Activated CD4-positive, alpha-beta memory T cell treated with anti-CD3 and anti-CD28 coated beads for 36 hours (primary cell): ENCODE data around the gene DCAF17. TPM values are rescaled to one million over a fixed set of nuclear protein-coding genes. Genes with fewer than 3 reads are reported as not detected.
A peak's percentile ranks its signal among the peaks of the same experiment; 100 is the strongest.
"Not testable (repeated sequence)": the region's sequence is repeated elsewhere in the genome, so short reads cannot be mapped to it uniquely, and the experiment has no call there.

Experiments used
- CTCF ChIA-PET: fragments of 350-600 bp; sonication (Branson Sonifier 250); formaldehyde crosslinking; loops from one replicate; lab custom pipeline; 2021; ENCODE audit warnings: antibody characterized with exemption, inconsistent platforms; lab: Charles Lee
- POLR2A ChIA-PET: fragments of 350-600 bp; sonication (Branson Sonifier 250); formaldehyde crosslinking; loops from one replicate; lab custom pipeline; 2021; ENCODE audit warnings: antibody characterized with exemption; lab: Charles Lee
- DNase-seq: peaks from one replicate; pipeline ENCODE4 v3.0.0-alpha.2; 2020
- H3K27ac Mint-ChIP-seq: one replicate; pipeline ENCODE4 v1.8.0; 2021; ENCODE audit warnings: mixed read lengths
- H3K27me3 Mint-ChIP-seq: one replicate; pipeline ENCODE4 v1.8.0; 2021; ENCODE audit warnings: mixed read lengths
- H3K36me3 Mint-ChIP-seq: one replicate; pipeline ENCODE4 v1.8.0; 2021; ENCODE audit warnings: mixed read lengths
- H3K4me1 Mint-ChIP-seq: one replicate; pipeline ENCODE4 v1.8.0; 2021; ENCODE audit warnings: low read depth, mixed read lengths
- H3K4me3 Mint-ChIP-seq: one replicate; pipeline ENCODE4 v1.8.0; 2021; ENCODE audit warnings: mild to moderate bottlenecking, mixed read lengths
- H3K9me3 Mint-ChIP-seq: one replicate; pipeline ENCODE4 v1.8.0; 2021; ENCODE audit warnings: mixed read lengths
- intact Hi-C: fragments of 100-400 bp; cut with micrococcal nuclease; formaldehyde crosslinking; loops from one replicate; pipeline ENCODE4 v1.15.1; 2023
- total RNA-seq, 2 experiments: library from RNA; stranded (reverse); gene quantifications; one replicate each; pipeline ENCODE4 v1.2.3, GENCODE V29; 2021

Gene DCAF17
- total RNA-seq, 2 experiments from 2014 or later = 14.1 to 14.7 TPM

- POLR2A ChIA-PET = no interaction called here
- intact Hi-C loops = no loop called here
- DNase-seq = no peak
- Mint-ChIP-seq H3K4me1 (peaks cover 6% of the 10 kb centered on the region), H3K9me3 (peaks cover 10% of the 10 kb centered on the region), H3K27me3 (no peaks in the 10 kb centered on the region), H3K27ac (no peak overlapping the region), H3K36me3 (peaks cover 36% of the 10 kb centered on the region), H3K4me3 (no peak overlapping the region)
- CTCF ChIA-PET = no interaction called here
Observed at GRCh38 chr2:171487803-171488259, 53.8 kb downstream of the DCAF17 start.

GRCh38 chr2:171490577-171490976, 56.6 kb downstream of the DCAF17 start:
- intact Hi-C loops = no loop called here
- Mint-ChIP-seq H3K4me3 (no peak overlapping the region), H3K27ac (no peak overlapping the region), H3K4me1 (no peaks in the 10 kb centered on the region), H3K36me3 (peaks cover 26% of the 10 kb centered on the region), H3K9me3 (peaks cover 10% of the 10 kb centered on the region), H3K27me3 (no peaks in the 10 kb centered on the region)
- no peak for DNase-seq
- ChIA-PET CTCF (interaction anchor here (0.7 to 1.2 kb wide), 2 partner anchors 15 to 518 kb away, joined by 3 read pairs; no protein-coding TSS in a partner anchor), POLR2A (no interaction called here)

GRCh38 chr2:171491292-171491691, 57.3 kb downstream of the DCAF17 start:
- ChIA-PET POLR2A (no interaction called here), CTCF (interaction anchor here (0.7 to 1.2 kb wide), 2 partner anchors 16 to 518 kb away, joined by 3 read pairs; no protein-coding TSS in a partner anchor)
- Mint-ChIP-seq H3K27me3 (no peaks in the 10 kb centered on the region), H3K4me3 (no peak overlapping the region), H3K9me3 (peaks cover 11% of the 10 kb centered on the region), H3K36me3 (peaks cover 25% of the 10 kb centered on the region), H3K27ac (no peak overlapping the region), H3K4me1 (no peaks in the 10 kb centered on the region)
- DNase-seq = no peak
- intact Hi-C loops = no loop called here

DNA sequence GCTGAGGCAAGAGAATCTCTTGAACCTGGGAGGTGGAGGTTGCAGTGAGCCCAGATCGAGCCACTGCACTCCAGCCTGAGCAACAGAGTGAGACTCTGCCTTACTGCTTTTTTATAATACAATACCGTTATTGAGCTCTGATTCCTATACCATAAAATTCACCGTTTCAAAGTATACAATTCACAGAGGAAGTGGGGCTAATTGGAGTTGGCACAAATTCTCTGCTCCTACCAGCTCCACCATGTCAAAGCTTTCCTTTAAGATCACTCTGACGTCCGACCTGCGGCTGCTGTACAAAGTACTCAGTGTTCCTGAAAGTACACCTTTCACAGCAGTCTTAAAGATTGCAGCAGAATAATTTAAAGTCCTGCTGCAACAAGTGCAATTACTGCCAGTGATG, 58.6 kb downstream of the DCAF17 start:
- no peak for DNase-seq
- Mint-ChIP-seq H3K27ac (no peak overlapping the region), H3K4me3 (no peak overlapping the region), H3K9me3 (peaks cover 17% of the 10 kb centered on the region), H3K4me1 (no peaks in the 10 kb centered on the region), H3K36me3 (peaks cover 22% of the 10 kb centered on the region), H3K27me3 (no peaks in the 10 kb centered on the region)
- ChIA-PET CTCF (no interaction called here), POLR2A (no interaction called here)
- intact Hi-C loops = no loop called here

DNA sequence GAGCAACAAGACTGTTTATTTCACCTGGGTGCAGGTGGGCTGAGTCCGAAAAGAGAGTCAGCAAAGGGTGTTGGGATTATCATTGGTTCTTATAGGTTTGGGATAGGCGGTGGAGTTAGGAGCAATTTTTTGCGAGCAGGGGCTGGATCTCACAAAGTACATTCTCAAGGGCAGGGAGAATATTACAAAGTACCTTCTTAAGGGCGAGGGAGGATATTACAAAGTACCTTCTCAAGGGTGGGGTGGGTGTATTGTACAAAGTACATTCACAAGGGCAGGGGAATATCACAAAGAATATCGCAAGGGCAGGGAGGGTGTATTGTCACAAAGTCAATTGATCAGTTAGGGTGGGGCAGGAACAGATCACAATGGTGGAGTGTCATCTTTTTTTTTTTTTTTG, 63.6 kb downstream of the DCAF17 start:
- H3K36me3 Mint-ChIP-seq, H3K9me3 Mint-ChIP-seq, H3K4me3 Mint-ChIP-seq, H3K27me3 Mint-ChIP-seq, CTCF ChIA-PET, intact Hi-C loops, DNase-seq, H3K4me1 Mint-ChIP-seq, H3K27ac Mint-ChIP-seq, POLR2A ChIA-PET: not testable (repeated sequence)

- POLR2A ChIA-PET = interaction anchor here (0.6 kb wide), 1 partner anchor 142 kb away, joined by 3 read pairs; no protein-coding TSS in a partner anchor
- DNase-seq = no peak
- Mint-ChIP-seq H3K27me3 (no peaks in the 10 kb centered on the region), H3K4me1 (peaks cover 5% of the 10 kb centered on the region), H3K9me3 (no peaks in the 10 kb centered on the region), H3K27ac (no peak overlapping the region), H3K36me3 (no peaks in the 10 kb centered on the region), H3K4me3 (no peak overlapping the region)
- CTCF ChIA-PET = interaction anchor here (0.9 kb wide), 1 partner anchor 24 kb away, joined by 3 read pairs; no protein-coding TSS in a partner anchor
- intact Hi-C loops = no loop called here
Observed at GRCh38 chr2:171505374-171505773, 71.3 kb downstream of the DCAF17 start.

DNA sequence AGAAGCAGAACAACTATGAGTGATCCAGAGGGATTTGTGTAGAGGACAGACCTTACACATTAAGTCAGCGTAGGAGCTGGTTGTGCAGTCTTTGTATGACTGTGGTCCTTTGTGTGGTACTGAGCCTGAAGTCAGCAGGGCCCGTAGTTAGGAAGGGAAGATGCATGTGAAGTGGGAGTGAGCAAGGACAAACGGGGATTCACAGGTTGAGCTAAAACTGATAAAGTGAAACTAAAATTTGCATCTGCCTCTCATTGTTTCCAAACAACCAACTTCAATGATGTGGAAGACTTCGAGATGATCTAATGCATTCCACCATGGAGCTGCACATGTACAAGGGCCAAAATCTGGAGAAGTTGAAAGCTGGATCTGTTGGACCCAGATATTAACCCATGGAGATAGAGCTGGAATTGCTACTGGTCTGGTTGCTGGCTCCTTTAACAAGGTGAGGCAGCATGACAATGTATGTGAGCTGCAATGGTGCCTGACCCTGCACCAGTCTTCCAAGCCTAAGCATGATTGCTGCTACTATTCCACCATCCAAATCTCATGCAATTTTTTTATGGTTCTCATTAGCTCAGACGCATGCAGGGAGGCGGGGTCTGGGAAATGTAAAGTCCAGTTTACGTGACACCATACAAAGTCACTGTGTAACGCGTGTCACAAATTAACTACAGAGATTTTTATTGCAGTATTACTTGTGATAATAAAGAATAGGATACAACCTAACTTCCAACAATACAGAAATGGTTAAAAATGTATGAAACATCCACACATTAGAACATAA, 76.1 kb downstream of the DCAF17 start:
- peaks cover 10% of the 10 kb centered on the region for H3K4me1 Mint-ChIP-seq
- no peaks in the 10 kb centered on the region for H3K36me3 Mint-ChIP-seq
- POLR2A ChIA-PET = no interaction called here
- intact Hi-C loops = no loop called here
- peak; percentile 46 for DNase-seq
- H3K27me3 Mint-ChIP-seq = no peaks in the 10 kb centered on the region
- H3K4me3 Mint-ChIP-seq = no peak overlapping the region
- no peaks in the 10 kb centered on the region for H3K9me3 Mint-ChIP-seq
- no peak overlapping the region for H3K27ac Mint-ChIP-seq
- CTCF ChIA-PET = interaction anchor here (1.3 to 1.4 kb wide), 2 partner anchors 20 to 581 kb away, joined by 4 to 5 read pairs; partner anchors contain the start of gene GORASP2

- Mint-ChIP-seq H3K36me3 (no peaks in the 10 kb centered on the region), H3K27ac (no peak overlapping the region), H3K27me3 (peaks cover 2% of the 10 kb centered on the region), H3K9me3 (no peaks in the 10 kb centered on the region), H3K4me3 (no peak overlapping the region), H3K4me1 (peaks cover 10% of the 10 kb centered on the region)
- intact Hi-C loops = no loop called here
- CTCF ChIA-PET = no interaction called here
- no peak for DNase-seq
- POLR2A ChIA-PET = no interaction called here
Observed at GRCh38 chr2:171512014-171512413, 78.0 kb downstream of the DCAF17 start.

- DNase-seq = no peak
- POLR2A ChIA-PET = no interaction called here
- Mint-ChIP-seq H3K4me3 (no peak overlapping the region), H3K9me3 (no peaks in the 10 kb centered on the region), H3K36me3 (no peaks in the 10 kb centered on the region), H3K27me3 (peaks cover 2% of the 10 kb centered on the region), H3K27ac (no peak overlapping the region), H3K4me1 (peaks cover 10% of the 10 kb centered on the region)
- intact Hi-C loops = no loop called here
- CTCF ChIA-PET = no interaction called here
Observed at GRCh38 chr2:171512683-171513195, 78.7 kb downstream of the DCAF17 start.

DNA sequence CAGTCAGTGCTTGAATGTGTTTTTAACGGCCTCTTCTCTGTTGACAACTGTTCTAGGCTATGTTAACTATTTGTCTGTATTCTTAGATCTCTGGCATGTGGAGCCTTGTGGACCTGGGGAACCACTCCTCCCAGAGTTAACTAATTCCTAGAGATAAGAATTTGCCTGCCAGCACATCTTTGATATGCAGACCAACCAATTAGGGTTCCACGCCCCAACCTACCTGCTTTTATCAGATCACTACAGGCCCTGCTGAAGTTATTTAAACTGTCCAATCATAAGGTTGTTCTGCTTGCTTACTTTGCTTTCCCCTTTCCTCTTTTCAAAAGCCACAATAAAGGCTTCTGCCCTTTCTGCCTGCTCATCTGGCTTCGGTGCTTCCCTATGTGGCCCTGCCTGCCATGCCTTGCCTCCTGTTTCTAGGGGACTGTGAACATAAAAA, 79.7 kb downstream of the DCAF17 start:
- CTCF ChIA-PET = no interaction called here
- DNase-seq = no peak
- Mint-ChIP-seq H3K36me3 (no peaks in the 10 kb centered on the region), H3K27ac (no peak overlapping the region), H3K4me1 (peaks cover 10% of the 10 kb centered on the region), H3K27me3 (peaks cover 2% of the 10 kb centered on the region), H3K9me3 (no peaks in the 10 kb centered on the region), H3K4me3 (no peak overlapping the region)
- POLR2A ChIA-PET = no interaction called here
- intact Hi-C loops = no loop called here

DNA sequence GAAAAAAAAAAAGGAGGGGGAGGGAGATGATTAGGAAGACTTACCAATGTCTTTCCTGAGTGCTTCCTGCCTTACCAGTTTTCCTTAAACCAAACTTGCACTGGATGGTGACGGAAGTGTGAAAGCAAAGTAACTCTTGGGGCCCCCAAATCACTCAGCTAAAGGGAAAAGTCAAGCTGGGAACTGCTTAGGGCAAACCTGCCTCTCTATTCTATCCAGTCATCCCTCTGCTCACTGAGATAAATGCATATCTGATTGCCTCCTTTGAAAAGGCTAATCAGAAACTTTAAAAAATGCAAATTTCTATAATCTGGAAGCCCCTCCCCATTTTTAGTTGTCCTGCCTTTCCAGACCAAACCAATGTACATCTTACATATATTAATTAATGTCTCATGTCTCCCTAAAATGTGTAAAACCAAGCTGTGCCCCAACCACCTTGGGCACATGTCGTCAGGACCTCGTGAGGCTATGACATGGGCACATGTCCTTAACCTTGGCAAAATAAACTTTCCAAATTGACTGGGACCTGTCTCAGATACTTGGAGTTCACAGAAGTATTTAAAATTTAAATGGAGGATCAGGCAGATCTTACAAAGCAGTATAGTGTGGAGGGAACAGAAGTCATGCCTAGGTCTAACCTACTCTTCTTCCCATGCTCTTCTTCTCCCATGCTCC, 81.0 kb downstream of the DCAF17 start:
- ChIA-PET CTCF (interaction anchor here (0.6 kb wide), 1 partner anchor 832 kb away, joined by 3 read pairs; no protein-coding TSS in a partner anchor), POLR2A (no interaction called here)
- Mint-ChIP-seq H3K4me1 (peaks cover 6% of the 10 kb centered on the region), H3K36me3 (no peaks in the 10 kb centered on the region), H3K27ac (no peak overlapping the region), H3K9me3 (no peaks in the 10 kb centered on the region), H3K27me3 (peaks cover 8% of the 10 kb centered on the region), H3K4me3 (no peak overlapping the region)
- DNase-seq = no peak
- intact Hi-C loops = no loop called here

DNA sequence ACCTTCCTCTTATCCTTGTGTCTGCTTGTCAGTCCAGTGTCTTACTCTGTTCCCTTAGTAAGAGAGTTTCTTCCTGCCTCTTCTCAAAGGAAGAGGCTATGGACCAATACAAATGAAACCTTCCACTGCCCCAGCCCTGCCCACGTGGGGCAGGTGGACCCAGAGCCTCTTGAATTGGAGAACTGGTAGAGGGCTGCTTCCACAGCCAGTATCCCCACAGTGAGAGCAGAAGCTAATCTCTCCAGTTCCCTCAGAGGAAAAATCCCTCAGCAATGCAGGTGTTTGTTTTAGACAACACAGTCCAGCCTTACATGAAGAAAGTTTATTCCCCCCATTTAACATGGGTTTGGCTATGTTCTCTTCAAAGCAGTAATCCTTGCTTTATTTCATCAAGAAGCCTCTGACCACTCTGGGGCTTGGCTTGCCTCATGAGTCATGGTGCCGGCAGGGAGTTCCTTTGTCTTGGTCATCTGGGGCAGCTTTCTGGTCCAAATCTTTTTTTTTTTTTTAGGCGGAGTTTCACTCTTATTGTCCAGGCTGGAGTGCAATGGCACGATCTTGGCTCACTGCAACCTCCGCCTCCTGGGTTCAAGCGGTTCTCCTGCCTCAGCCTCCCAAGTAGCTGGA, 81.8 kb downstream of the DCAF17 start:
- H3K27ac Mint-ChIP-seq = no peak overlapping the region
- no peak for DNase-seq
- no peak overlapping the region for H3K4me3 Mint-ChIP-seq
- ChIA-PET POLR2A (no interaction called here), CTCF (no interaction called here)
- H3K36me3 Mint-ChIP-seq = no peaks in the 10 kb centered on the region
- H3K27me3 Mint-ChIP-seq = peaks cover 10% of the 10 kb centered on the region
- no peaks in the 10 kb centered on the region for H3K9me3 Mint-ChIP-seq
- H3K4me1 Mint-ChIP-seq = peaks cover 5% of the 10 kb centered on the region
- intact Hi-C loops = no loop called here
